GM18498 (cell line): ENCODE data around the gene ZSWIM6.

Experiments used
- ATAC-seq: cut with Tn5 transposase; IDR thresholded peaks from one replicate; pipeline ENCODE4 v1.9.1; 2021; ENCODE audit warnings: mild to moderate bottlenecking, moderate library complexity; ENCODE audit not compliant: unreplicated experiment

The ZSWIM6 gene

GRCh38 chr5:61472172-61472958 is 140.3 kb downstream of the ZSWIM6 start:
- no peak for ATAC-seq

- no peak for ATAC-seq
Measured at GRCh38 chr5:61474746-61475145, 142.7 kb downstream of the ZSWIM6 start.

GRCh38 chr5:61477788-61478187 is 145.7 kb downstream of the ZSWIM6 start:
- ATAC-seq = no peak

- no peak for ATAC-seq
Measured at GRCh38 chr5:61479850-61480614, 148.0 kb downstream of the ZSWIM6 start.

DNA sequence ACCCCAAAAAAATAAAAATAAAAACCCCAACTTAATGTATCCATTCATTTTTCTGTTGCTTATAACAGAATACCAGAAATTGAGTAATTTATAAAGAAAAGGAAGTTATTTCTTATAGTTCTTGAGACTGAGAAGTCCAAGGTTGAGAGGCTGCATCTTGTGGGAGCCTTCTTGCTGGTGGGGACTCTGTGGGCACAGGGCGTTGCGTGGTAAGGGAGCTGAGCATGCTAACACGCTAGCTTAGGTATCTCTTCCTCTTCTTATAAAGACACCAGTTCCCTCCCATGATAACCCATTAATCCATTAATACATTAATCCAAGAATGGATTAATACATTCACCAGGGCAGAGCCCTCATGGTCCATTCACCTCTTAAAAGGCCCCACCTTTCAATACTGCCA is 150.9 kb downstream of the ZSWIM6 start:
- ATAC-seq = no peak

DNA sequence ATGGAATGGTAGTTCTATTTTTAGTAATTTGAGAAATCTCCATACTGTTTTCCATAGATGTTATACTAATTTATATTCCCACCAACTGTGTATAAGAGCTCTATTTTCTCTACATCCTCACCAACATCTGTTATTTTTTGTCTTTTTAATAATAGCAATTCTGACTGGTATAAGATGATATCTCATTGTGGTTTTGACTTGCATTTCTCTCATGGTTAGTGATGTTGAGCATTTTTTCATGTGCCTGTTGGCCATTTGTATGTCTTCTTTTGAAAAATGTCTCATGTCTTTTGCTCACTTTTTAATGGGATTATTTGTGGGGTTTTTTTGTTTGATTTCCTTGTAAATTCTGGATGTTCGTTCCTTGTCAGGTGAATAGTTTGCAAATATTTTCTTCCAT is 154.4 kb downstream of the ZSWIM6 start:
- ATAC-seq = no peak

DNA sequence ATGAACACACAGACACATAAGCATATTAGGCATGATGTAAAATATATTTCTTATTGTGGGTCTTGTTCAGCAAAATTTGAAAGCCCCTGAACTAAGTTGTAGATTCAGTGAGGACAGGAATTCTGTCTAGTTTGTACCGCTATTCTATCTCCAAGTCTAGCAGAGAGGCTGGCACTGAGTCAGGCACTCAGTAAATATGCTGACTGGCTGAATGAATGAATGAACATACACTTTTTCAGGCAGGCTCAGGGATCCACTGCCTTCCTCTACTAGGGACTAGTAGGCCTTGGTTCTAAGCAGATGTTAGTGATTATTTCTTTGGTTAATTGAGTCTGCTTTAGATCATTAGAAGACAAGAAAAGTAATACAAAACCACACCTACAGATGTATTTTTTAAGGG is 157.5 kb downstream of the ZSWIM6 start:
- ATAC-seq = no peak

DNA sequence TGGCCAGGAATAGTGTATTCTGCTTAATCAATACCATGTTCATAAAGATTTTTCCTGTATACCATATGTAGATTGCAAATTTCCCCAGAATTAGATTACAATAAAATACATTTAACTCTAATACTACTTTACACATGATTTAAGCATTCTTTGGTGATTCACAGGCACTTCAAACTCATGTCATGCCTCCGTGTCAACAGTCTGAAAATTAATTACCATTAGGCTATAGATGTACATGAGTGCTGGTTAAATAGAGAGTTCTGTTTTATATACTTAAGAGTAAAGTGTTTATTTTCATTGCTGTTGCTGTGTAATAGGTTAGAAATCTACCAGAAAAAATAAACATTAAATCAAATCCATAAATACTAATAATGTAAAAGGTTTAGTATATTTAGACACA is 159.8 kb downstream of the ZSWIM6 start:
- no peak for ATAC-seq

DNA sequence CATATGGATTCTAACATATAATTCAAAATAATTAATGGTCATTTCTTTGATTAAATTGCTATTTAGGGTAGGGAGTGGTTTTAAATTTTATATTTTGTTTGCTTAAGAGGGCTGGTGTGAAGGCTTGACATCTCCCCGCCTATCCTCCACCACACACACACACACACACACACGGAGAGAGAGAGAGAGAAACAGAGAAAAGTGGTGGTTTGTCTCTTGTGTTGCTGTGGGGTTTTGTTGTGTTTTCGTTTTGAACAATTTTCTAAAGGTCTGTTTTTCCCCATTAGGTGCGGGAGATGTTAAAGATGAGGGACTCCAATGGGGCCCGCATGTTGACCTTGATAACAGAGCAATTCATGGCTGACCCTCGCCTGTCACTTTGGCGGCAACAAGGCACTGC is 161.9 kb downstream of the ZSWIM6 start:
- ATAC-seq = no peak

DNA sequence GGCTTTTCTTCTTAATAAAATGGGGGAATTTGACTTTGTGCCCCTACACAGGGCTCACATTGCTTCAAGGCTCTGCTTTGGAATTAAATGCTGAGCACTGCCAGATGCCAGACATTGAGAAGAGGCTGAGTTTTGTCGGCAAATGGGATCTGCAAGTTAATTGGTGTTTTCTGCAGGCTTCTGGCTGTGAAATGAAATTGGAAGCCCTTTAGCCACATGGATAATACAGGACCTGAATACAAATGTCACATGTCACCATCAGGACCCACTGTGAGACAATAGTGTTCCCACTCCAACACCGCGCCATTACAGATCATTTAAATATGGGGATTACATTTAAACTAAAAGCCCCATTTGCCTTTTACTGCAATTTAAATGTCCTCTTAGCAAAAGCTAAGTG is 164.4 kb downstream of the ZSWIM6 start:
- ATAC-seq = no peak

GRCh38 chr5:61496860-61497259 is 164.8 kb downstream of the ZSWIM6 start:
- ATAC-seq = no peak

DNA sequence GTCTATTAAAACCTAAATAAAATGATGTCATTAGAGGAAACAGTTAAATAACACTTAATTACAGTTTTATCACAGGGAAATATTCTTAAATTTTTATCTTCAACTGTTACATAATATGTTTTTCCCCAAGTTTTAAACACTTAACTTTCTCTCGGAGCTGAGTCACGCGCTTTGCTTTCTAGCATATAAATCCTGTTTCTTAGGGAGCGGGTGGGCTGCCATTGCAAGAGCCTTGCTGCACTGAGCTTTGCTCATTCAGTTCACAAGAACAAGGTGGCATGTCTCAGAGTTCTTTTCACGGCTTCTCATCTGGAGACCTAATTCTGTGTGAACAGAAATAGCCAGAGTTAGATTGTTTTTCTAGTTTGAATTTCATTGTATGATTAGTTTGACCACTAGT is 166.1 kb downstream of the ZSWIM6 start:
- ATAC-seq = no peak

- no peak for ATAC-seq
Measured at GRCh38 chr5:61501971-61502370, 169.9 kb downstream of the ZSWIM6 start.

- ATAC-seq = no peak
Measured at GRCh38 chr5:61504143-61504770, 172.2 kb downstream of the ZSWIM6 start.

- no peak for ATAC-seq
Measured at GRCh38 chr5:61505281-61505680, 173.2 kb downstream of the ZSWIM6 start.

GRCh38 chr5:61507232-61507631 is 175.2 kb downstream of the ZSWIM6 start:
- no peak for ATAC-seq

DNA sequence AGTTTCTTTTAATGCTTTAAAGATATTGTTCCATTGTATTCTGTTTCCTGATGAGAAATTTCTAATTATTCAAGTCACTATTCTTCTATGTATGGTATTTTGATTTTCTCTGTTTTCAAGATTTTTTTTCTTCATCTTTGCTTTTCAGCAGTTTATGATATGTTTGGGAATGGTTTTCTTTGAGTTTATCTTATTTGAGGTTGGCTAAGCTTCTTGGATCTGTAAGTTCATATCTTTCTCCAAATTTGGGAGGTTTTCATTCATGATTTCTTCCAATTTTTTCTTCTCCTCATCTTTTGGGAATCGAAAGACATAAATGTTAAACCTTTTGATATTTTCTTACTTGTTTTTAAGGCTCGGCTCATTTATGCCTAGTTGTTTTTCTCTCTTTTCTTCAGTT is 184.9 kb downstream of the ZSWIM6 start:
- no peak for ATAC-seq

DNA sequence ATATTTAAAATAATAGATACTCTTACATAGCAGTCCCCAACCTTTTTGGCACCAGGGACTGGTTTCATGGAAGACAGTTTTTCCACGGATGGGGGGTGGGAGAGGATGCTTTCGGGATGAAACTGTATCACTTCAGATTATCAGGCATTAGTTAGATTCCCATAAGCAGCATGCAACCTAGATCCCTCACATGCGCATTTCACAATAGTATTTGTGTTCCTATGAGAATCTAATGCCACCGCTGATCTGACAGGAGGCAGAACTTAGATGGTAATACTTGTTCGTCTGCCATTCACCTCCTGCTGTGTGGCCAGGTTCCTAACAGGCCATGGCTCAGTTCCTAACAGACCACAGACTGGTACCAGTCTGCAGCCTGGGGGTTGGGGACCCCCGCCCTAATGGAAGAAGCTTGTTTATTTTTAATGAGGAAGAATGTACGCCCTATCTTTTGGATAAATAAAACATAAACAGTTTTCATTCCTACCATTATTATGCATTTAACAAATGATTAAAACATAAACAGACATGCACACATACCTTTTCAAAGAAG is 187.7 kb downstream of the ZSWIM6 start:
- no peak for ATAC-seq

DNA sequence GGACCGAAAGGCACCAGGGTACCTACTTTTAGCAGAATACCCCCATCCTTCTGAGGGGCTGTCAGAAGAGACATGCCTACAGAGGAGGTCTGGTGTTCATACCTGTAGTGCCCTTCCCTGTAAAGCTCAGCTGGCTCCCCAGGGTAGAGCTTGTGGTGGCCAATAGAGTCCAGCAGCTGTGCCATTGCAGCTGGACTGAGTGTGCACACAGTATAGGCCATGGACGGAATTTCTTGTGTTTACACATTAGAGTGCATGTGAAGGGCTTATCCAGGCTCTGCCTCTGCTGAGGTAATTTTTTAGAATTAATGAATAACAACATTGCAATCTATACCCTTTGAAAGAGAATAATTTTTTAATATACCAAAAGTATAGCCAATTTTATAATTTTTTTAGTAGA is 191.0 kb downstream of the ZSWIM6 start:
- ATAC-seq = no peak

DNA sequence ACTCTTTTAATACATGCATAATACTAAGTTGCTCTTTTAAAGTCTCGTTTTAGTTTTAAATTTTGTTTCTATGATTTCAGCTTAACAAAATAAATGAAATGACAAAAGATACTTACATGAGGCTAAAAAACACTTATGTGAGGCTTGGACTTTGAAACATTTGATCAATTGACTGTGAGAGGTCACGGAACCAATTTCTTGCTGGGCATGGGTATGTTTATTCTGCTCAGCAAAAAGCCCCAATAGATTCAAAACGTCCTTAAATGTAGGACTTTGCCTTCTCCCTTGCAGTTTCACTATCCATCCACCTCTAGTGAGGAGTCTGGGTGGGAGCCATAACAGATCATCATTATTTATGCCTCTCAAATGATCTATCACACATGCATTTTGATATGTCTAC is 191.9 kb downstream of the ZSWIM6 start:
- no peak for ATAC-seq

- no peak for ATAC-seq
Measured at GRCh38 chr5:61525512-61526206, 193.6 kb downstream of the ZSWIM6 start.
